Activated naive CD4-positive, alpha-beta T cell treated with anti-CD3 and anti-CD28 coated beads, Interleukin-2, amount 50 U/mL, for 72 hours (primary cell): ENCODE measurements around the gene SS18L1. TPM values are rescaled to one million over a fixed set of nuclear protein-coding genes. Genes with fewer than 3 reads are reported as not detected.

Experiments
- ATAC-seq, 2 donors: fragments of 150-1000 bp; cut with Tn5 transposase; 2 replicates each; pipeline ENCODE4 v1.10.0; 2021; ENCODE audit warnings: mild to moderate bottlenecking in 2 of 2, moderate library complexity in 2 of 2
- DNase-seq, 2 donors: peaks; one replicate each; pipeline ENCODE4 v3.0.0; 2021 to 2022; ENCODE audit warnings: low spot score in 2 of 2
- H3K27ac Mint-ChIP-seq, 2 donors: one replicate each; pipeline ENCODE4 v1.8.0; 2022; ENCODE audit warnings: mild to moderate bottlenecking in 2 of 2, mixed read lengths in 2 of 2
- H3K36me3 Mint-ChIP-seq, 2 donors: one replicate each; pipeline ENCODE4 v1.8.0; 2022; ENCODE audit warnings: mixed read lengths in 2 of 2
- H3K9me3 Mint-ChIP-seq, 2 donors: one replicate each; pipeline ENCODE4 v1.8.0; 2022; ENCODE audit warnings: mixed read lengths in 2 of 2
- total RNA-seq, 2 donors: library from RNA; stranded (reverse); gene quantifications; one replicate each; pipeline ENCODE4 v1.2.3, GENCODE V29; 2022

SS18L1 gene
- total RNA-seq, 2 donors from 2014 or later = 21.7 to 52.4 TPM

DNA sequence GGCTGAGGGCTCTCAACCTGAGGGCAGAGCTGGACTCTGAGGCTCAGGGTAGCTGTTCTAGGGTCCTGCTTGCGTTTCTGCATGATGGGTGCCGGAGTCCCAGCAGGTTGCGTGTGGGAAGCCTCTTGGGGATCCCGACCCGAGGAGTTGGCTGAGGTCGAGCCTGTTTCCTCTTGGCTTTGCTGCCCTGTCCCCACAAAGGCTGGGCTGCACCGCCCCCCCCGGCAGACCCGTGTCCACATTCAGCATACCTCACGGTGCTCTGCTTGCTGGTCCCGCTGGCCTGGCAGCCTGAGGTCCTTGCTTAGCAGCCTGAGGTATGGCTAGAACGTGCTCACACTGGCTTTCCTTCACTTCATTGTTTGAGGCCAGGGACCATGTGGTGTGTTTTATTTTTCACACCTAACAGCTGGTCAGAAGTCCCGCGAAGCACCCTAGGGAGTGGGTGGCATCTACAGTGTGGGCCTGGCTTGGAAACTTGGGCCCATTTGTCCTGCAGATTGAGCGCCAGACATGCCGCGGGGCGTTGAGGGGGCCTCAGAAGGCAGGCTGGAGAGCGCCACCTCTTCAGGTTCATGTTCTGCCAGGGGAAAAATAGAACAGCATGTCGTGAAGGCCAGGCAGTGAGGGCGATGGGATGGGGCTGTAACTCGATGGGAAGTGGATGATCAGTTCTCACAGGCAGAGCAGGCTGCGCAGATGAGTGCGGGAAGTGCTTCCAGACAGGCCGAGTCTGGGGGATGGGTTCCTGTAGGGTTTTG lies 11.8 kb upstream of the SS18L1 start:
- peak overlapping the region; percentile 52 to 95 for H3K27ac Mint-ChIP-seq
- ATAC-seq (no peak), DNase-seq (no peak)
- H3K9me3 Mint-ChIP-seq = no peaks in the 10 kb centered on the region
- peaks cover 11 to 30% of the 10 kb centered on the region in 2 donors for H3K36me3 Mint-ChIP-seq

DNA sequence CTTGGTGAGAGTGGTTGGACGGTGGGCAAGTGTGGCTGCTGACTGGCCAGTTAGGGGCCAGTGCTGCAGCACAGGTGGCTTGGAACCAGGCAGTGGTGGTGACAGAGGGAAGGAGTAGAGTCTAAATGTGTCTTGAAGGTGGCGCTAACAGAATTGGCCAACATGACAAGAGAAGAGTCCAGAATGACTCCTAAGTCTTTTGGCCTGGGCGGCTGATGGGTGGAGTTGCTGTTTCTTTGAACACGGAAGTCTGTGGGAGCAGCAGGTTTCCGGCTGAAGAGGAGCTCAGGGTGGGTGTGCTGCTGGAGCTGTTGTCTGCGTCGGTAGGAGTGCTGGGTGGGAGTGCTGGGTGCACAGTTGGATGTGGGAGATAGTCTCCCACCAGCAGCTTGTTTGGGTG lies 11.1 kb upstream of the SS18L1 start:
- Mint-ChIP-seq H3K9me3 (no peaks in the 10 kb centered on the region), H3K36me3 (peaks cover 11 to 30% of the 10 kb centered on the region in 2 donors), H3K27ac (peak overlapping the region in 1 of 2 donors; percentile 95)
- DNase-seq = no peak
- no peak for ATAC-seq

DNA sequence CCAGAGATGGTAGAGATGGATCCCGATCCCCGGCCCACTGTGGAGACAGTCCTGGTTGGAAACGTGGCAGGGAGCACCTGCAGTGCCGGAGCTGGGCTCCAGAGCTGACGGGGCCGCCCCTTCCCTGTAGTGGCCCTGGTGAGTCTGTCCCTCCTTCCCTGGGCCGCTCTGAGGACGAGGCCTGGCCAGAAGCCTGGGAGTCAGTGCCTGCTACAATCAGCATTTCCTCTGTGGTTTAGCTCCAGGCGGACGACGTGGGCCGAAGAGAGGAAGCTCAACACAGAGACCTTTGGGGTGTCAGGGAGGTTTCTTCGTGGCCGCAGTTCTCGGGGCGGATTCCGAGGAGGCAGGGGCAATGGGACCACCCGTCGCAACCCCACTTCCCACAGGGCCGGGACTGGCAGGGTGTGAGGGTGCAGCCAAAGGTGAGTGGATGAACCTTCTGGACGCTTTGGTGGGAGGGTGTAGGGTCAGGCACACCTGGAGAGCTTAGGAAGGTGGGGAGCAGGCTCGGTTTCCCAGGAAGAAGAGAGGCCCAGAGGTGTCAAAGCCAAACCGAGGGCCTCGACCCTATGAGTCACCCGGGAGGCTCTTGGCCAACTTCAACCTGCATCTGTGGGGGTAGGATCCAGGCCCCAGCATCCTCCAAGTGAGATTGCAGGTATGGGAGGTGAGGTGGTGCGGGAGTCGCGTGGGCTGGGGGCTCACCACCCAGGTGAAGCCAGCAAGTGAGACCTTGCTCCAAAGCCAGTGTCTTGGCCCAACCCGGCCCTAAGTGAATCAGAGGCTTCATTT lies 10.3 kb upstream of the SS18L1 start:
- H3K27ac Mint-ChIP-seq = peak overlapping the region in 1 of 2 donors; percentile 85
- H3K36me3 Mint-ChIP-seq = peaks cover 19 to 26% of the 10 kb centered on the region in 2 donors
- no peaks in the 10 kb centered on the region for H3K9me3 Mint-ChIP-seq
- DNase-seq = no peak
- ATAC-seq = peak in 1 of 2 donors; percentile 4

DNA sequence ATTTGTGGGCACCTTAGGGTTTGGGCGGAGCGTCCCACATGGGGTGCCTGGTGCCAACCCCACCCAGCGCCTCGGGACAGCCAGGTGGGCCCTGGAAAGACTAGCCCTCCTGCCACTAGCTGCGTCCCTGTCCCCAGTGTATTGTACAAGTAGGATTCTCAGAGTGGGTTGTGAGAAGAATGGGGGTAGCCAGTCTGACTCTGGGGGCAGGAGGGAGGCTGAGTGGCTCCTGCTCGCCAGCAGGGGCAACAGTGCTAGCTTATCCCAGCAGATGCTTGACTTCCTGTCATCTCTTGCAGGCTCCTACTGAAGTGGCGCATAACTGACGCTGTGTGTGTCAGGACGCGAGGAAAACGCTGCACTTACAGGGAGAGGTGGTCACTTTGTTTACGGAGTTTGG lies 9.7 kb upstream of the SS18L1 start:
- DNase-seq (no peak), ATAC-seq (peak in 1 of 2 donors; percentile 15)
- H3K36me3 Mint-ChIP-seq = peaks cover 20 to 25% of the 10 kb centered on the region in 2 donors
- H3K9me3 Mint-ChIP-seq = no peaks in the 10 kb centered on the region
- no peak overlapping the region for H3K27ac Mint-ChIP-seq

DNA sequence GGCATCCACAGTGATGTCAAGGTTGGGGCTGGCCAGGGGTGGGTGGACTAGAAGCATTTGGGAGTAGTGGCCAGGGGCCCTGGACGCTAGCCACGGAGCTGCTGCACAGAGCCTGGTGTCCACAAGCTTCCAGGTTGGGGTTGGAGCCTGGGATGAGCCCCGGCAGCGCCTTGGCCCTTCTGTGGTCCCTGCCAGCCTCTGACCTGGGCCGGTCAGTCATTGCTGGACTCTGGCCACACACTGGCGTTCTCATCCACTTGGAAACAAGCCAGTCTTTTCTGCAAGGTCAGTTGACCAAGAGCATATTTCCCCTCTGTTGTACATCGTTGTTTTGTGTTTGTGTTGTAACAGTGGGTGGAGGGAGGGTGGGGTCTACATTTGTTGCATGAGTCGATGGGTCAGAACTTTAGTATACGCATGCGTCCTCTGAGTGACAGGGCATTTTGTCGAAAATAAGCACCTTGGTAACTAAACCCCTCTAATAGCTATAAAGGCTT lies 8.8 kb upstream of the SS18L1 start:
- DNase-seq = no peak
- ATAC-seq = no peak
- peaks cover 20 to 25% of the 10 kb centered on the region in 2 donors for H3K36me3 Mint-ChIP-seq
- H3K27ac Mint-ChIP-seq = no peak overlapping the region
- H3K9me3 Mint-ChIP-seq = no peaks in the 10 kb centered on the region

DNA sequence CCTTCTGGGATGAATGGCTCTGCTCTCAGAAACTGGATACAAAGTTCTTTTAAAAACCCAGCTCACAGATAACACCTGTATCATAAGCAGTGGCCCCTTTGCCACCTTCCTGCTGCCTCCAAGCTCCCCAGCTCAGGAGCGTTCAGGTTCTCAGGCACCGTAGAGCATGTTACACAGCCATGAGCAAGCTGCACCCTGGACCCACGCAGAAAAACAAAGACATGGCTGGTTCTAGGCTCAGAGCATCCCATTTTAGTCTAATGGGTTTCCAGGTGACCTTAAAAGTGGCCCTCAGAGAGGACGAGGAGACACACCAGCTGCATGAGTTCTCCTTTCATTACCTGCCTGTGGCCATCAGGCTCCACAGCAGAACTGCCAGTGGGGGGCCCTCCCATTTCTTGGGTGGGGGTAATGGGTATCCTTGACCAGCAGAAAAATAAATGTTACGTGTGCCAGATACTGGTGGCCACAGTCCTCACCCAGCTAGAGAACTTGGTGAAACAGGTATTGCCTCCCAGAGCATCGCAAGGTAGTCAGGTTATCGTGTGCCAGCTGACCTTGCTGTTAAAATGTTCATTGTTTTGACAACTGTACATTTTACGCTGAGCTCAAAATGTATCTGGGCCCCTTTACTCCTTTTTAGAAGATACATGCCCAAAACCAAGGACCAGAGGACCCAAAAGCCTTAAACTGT lies 7.8 kb upstream of the SS18L1 start:
- no peak overlapping the region for H3K27ac Mint-ChIP-seq
- ATAC-seq (no peak), DNase-seq (no peak)
- no peaks in the 10 kb centered on the region for H3K9me3 Mint-ChIP-seq
- H3K36me3 Mint-ChIP-seq = peaks cover 22 to 26% of the 10 kb centered on the region in 2 donors

DNA sequence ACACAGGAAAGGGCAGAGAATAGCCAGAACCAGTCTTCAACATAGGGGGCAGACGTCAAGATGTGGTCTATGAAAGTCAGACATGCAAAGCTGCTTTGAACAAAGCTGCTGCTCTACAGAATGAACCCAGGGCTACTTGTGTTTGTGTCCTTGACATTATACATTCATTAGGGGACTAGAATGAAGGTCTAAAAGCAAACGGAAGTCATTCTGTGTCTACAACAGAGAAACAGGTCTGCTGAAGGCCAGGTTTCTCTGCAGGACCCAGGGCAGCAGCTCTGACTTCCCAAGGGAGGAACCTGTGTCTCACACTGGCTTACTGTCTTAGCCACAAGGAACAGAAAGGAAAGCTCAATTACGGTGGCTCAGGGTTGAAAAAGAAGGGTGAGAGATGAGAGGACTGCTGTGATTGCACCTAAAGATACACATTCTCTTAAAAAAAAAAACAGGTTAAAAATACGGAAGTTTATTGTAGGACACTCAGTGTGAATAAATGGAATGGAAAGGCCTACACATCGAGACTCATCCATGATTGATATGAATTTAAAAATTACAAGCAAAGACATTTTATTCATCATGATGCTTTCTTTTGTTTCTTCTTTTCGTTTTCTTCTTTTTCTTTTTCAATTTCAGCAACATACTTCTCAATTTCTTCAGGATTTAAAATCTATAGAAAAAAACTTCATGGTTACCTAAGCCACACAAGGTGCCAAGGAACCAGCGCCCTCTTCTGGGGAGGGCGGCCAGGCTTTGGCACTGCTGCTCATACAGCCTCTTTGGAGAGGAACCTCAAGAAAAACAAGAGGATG lies 7.1 kb upstream of the SS18L1 start:
- Mint-ChIP-seq H3K9me3 (no peaks in the 10 kb centered on the region), H3K36me3 (peaks cover 22 to 23% of the 10 kb centered on the region in 2 donors), H3K27ac (peak overlapping the region; percentile 8 to 52)
- DNase-seq (peak in 1 of 2 donors; percentile 68), ATAC-seq (peak; percentile 45 to 63)

DNA sequence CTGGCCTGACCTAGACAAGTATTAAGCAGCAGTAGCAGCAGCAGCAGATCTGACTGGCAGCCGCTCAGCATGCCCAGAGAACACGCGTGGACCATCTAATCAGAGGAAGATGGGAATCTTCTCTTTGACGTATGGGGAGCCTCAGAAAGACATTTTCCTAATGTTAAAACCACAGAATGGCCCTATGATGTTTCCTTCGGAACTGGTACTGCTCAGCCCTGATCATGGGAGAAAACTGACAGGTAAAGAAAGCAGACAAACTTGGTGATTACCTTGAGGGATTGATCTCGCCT lies 6.5 kb upstream of the SS18L1 start:
- Mint-ChIP-seq H3K27ac (peak overlapping the region; percentile 8 to 52), H3K9me3 (no peaks in the 10 kb centered on the region), H3K36me3 (peaks cover 22 to 28% of the 10 kb centered on the region in 2 donors)
- DNase-seq (no peak), ATAC-seq (no peak)

DNA sequence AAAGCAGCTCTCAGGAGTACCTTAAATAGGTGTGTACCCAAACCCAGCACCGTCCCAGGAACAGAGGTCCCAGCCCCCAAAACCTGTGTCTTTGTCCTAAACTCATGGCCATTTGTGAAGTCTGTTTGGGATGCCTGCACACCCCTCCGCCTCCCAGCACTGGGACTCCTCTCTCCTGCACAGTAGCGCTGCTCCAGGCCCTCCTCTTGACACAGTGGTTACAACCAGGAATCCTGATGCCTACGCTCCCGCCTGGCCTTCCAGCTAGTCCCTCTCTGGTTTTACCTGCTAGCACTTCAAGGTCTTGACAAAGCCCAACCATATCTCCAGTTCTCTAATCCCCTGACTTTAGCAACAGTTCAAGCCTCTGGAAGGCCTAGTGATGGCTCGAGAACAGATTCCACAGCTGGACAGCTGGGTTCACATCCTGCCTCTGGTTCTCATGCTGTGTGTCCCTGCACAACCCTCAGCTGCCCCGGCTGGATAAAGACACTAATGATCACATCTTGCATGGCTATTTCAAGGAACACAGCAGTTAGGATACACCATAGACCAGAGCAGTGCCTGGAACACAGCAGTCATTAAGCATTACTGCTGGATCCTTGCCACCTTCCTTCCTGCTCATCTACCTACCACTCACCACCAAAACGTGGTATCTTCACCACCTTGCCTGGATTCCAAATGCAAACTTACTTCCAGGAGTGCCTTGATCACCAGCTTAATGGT lies 5.9 kb upstream of the SS18L1 start:
- peak overlapping the region; percentile 8 to 40 for H3K27ac Mint-ChIP-seq
- no peaks in the 10 kb centered on the region for H3K9me3 Mint-ChIP-seq
- peaks cover 21 to 31% of the 10 kb centered on the region in 2 donors for H3K36me3 Mint-ChIP-seq
- DNase-seq (no peak), ATAC-seq (no peak)

DNA sequence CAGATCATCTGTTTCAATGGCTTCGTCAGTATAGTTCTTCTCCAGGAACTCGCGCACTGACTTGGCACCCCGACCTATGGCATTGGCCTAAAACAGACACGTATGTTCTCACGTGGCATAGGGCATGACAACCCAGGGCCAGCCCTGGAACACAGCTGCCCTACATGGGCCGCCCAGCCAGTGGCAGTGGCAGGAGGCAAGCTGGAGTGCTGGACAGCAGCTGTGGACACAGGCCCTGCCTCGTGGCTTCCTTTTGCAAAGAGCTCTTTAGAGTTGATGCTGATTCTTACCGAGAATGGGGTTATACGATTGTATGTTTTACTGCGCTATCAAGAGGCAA lies 5.4 kb upstream of the SS18L1 start:
- Mint-ChIP-seq H3K36me3 (peaks cover 21 to 31% of the 10 kb centered on the region in 2 donors), H3K9me3 (no peaks in the 10 kb centered on the region), H3K27ac (peak overlapping the region; percentile 8 to 85)
- DNase-seq = no peak
- ATAC-seq = no peak

DNA sequence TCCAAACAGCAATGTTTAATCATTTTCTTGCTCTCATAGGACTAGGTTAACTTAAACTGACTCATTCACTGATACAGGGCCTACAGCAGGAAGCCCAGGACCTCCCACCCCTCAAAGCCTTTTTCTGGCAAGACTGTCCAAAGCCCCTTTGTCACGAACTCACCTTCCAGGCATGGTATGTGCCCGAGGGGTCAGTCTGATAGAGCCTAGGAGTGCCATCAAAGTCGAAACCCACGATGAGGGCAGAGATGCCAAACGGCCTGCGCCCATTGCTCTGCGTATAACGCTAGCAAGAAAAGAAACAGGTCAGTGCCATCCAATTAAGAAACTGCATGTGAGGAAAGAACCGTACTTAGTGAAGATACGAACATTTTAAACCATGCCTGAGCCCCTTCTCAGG lies 4.7 kb upstream of the SS18L1 start:
- peak overlapping the region in 1 of 2 donors; percentile 65 for H3K27ac Mint-ChIP-seq
- H3K9me3 Mint-ChIP-seq = no peaks in the 10 kb centered on the region
- no peak for ATAC-seq
- DNase-seq = no peak
- peaks cover 20 to 31% of the 10 kb centered on the region in 2 donors for H3K36me3 Mint-ChIP-seq

DNA sequence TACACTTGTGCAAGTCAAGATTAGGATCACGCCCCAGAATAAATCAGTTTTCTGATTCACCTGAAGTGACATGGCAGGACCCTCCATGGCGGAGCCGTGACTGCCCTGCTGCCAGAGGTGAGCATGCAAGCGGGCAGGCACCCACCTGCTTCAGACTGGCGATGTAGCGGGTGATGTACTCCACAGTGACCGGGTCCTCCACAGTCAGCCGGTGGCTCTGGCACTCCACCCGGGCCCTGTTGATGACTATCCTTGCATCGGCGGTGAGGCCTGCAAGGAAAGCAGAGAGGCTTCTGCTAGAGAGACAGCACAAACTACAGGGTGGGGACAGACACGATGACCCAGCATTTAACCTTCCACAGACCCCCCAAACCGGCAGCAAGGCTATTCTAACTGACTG lies 3.9 kb upstream of the SS18L1 start:
- Mint-ChIP-seq H3K27ac (peak overlapping the region in 1 of 2 donors; percentile 77), H3K36me3 (peaks cover 16 to 36% of the 10 kb centered on the region in 2 donors), H3K9me3 (no peaks in the 10 kb centered on the region)
- no peak for ATAC-seq
- no peak for DNase-seq

DNA sequence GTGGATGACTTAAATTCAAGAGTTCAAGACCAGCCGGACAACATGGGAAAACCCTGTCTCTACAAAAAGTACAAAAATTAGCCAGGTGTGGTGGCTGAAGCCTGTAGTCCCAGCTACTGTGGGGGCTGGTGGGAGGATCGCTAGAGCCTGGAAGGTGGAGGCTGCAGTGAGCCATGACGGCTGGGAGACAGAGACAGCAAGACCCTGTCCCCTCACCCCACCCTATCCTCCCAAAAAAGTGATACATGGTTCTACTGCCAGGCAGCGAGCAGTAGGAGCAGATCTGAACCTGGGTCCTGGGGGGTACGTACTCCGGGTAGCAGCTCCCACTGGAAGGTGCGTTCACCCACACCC lies 2.5 kb upstream of the SS18L1 start:
- DNase-seq (no peak), ATAC-seq (no peak)
- no peaks in the 10 kb centered on the region for H3K9me3 Mint-ChIP-seq
- H3K27ac Mint-ChIP-seq = peak overlapping the region; percentile 77 to 91
- H3K36me3 Mint-ChIP-seq = peaks cover 16 to 42% of the 10 kb centered on the region in 2 donors

DNA sequence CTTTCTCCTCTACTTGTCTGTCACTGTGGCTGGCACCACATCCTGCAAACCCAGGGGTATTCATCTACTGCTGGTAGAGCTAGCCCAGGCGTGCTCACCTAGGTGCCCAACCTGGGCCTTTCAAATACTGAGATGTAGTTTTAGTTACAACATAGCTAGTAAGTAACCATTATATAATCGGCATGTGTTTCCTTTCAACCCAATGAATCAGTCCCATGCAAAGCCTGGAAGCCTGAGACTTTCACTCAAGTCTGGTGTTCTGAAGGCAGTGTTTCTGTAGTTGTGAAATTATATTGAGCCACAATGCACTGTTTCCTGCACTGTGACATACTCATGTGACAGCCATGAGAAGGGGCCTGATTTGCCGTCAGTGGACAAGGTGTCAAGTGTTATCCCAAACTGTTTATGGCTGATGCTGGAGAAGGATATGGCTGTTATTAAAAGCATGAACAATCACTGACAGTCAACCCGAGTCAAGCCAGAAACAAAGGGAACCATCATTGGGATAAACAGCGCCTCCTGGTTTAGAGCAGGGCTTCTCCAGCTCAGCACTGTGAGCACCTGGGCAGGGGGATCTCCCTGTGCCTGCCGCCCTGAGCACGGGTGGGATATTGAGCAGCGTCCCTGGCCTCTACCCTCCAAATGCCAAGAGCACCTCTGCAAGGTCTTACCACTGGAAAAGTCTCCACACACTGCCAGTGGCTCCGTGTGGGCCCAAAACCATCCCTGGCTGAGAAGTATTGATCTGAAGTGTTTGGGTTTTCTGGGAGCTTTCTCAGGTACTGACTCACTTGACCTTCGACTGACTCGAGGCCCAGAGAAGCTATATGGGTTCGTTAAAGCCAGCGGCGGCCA lies 1.9 kb upstream of the SS18L1 start:
- Mint-ChIP-seq H3K36me3 (peaks cover 16 to 42% of the 10 kb centered on the region in 2 donors), H3K27ac (peak overlapping the region; percentile 91 to 97), H3K9me3 (no peaks in the 10 kb centered on the region)
- DNase-seq = no peak
- ATAC-seq = peak in 1 of 2 donors; percentile 43
